Lower leg skin (tissue), 3 donors: Measurements from ENCODE around the gene ARPP21.
"Not testable (repeated sequence)": the region's sequence is repeated elsewhere in the genome, so short reads cannot be mapped to it uniquely, and the experiment has no call there.

Experiments used
- POLR2A ChIP-seq, 2 donors: fragments of 450-650 bp; IDR thresholded peaks; one replicate each; pipeline ENCODE4 v1.6.1; 2016 to 2017; ENCODE audit warnings: antibody characterized with exemption in 2 of 2, mild to moderate bottlenecking in 1 of 2, moderate library complexity in 1 of 2
- TF ChIP-seq, protein P1 (sequence below), 3 donors: fragments of 450-650 bp; IDR thresholded peaks; one replicate each; pipeline ENCODE4 v1.5.1; 2016; ENCODE audit warnings: antibody characterized with exemption in 3 of 3, mild to moderate bottlenecking in 3 of 3, moderate library complexity in 2 of 3

- TF ChIP-seq, protein P1, sequence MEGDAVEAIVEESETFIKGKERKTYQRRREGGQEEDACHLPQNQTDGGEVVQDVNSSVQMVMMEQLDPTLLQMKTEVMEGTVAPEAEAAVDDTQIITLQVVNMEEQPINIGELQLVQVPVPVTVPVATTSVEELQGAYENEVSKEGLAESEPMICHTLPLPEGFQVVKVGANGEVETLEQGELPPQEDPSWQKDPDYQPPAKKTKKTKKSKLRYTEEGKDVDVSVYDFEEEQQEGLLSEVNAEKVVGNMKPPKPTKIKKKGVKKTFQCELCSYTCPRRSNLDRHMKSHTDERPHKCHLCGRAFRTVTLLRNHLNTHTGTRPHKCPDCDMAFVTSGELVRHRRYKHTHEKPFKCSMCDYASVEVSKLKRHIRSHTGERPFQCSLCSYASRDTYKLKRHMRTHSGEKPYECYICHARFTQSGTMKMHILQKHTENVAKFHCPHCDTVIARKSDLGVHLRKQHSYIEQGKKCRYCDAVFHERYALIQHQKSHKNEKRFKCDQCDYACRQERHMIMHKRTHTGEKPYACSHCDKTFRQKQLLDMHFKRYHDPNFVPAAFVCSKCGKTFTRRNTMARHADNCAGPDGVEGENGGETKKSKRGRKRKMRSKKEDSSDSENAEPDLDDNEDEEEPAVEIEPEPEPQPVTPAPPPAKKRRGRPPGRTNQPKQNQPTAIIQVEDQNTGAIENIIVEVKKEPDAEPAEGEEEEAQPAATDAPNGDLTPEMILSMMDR (IDR thresholded peaks at IDR 0.05) = not testable (repeated sequence)
- not testable (repeated sequence) for TF ChIP-seq POLR2A (IDR thresholded peaks at IDR 0.05)
Observed at GRCh38 chr3:35620238-35620637, 19.1 kb upstream of the ARPP21 start.
